Loucy (cell line): ENCODE results near the gene NOCT.
"Not testable (repeated sequence)": the region's sequence is repeated elsewhere in the genome, so short reads cannot be mapped to it uniquely, and the experiment has no call there.

ENCODE experiments used
- CTCF ChIP-seq: fragments of 200-600 bp; sonication (generic); conservative IDR thresholded peaks from 2 replicates; pipeline ENCODE4 v1.5.1; 2014; ENCODE audit warnings: mild to moderate bottlenecking, antibody characterized with exemption, low read length
- EZH2phosphoT487 ChIP-seq: fragments of 200-600 bp; IDR thresholded peaks from 2 replicates; pipeline ENCODE4 v1.6.1; 2018; ENCODE audit warnings: antibody characterized with exemption, mild to moderate bottlenecking, moderate library complexity, borderline replicate concordance

GRCh38 chr4:139000134-139000533, 15.4 kb upstream of the NOCT start:
- TF ChIP-seq CTCF, EZH2phosphoT487: not testable (repeated sequence)
